Neuronal stem cell (in vitro differentiated cells): ENCODE results near the gene ABT1.

Source experiments
- DNase-seq: peaks from one replicate; pipeline ENCODE4 v3.0.0-alpha.2; 2013; ENCODE audit warnings: low spot score
- H2AFZ ChIP-seq: one replicate; pipeline ENCODE4 v1.6.1; 2013; ENCODE audit warnings: mild to moderate bottlenecking, low read length, inconsistent platforms
- H2AK5ac ChIP-seq: 2 replicates; pipeline ENCODE4 v1.6.1; 2013; ENCODE audit warnings: low read depth, mild to moderate bottlenecking, inconsistent platforms, low read length, moderate library complexity, mixed read lengths
- H2BK120ac ChIP-seq: 2 replicates; pipeline ENCODE4 v1.6.1; 2013; ENCODE audit warnings: low read depth, mild to moderate bottlenecking, inconsistent platforms, low read length, moderate library complexity, mixed read lengths
- H2BK12ac ChIP-seq: one replicate; pipeline ENCODE4 v1.6.1; 2013; ENCODE audit warnings: low read length, inconsistent platforms
- H2BK15ac ChIP-seq: 2 replicates; pipeline ENCODE4 v1.6.1; 2013; ENCODE audit warnings: mild to moderate bottlenecking, low read length, inconsistent platforms, mixed read lengths
- H2BK5ac ChIP-seq: one replicate; pipeline ENCODE4 v1.6.1; 2013; ENCODE audit warnings: inconsistent platforms, mild to moderate bottlenecking, low read length, moderate library complexity
- H3K14ac ChIP-seq: one replicate; pipeline ENCODE4 v1.6.1; 2013; ENCODE audit warnings: low read length, inconsistent platforms
- H3K18ac ChIP-seq: 2 replicates; pipeline ENCODE4 v1.6.1; 2013; ENCODE audit warnings: low read length, inconsistent platforms
- H3K23ac ChIP-seq: 2 replicates; pipeline ENCODE4 v1.6.1; 2013; ENCODE audit warnings: low read depth, mild to moderate bottlenecking, mixed read lengths, low read length, inconsistent platforms; ENCODE audit not compliant: poor library complexity
- H3K27ac ChIP-seq: replicated peaks from 3 replicates; pipeline ENCODE4 v1.5.1; 2013; ENCODE audit warnings: low read length, inconsistent platforms
- H3K27me3 ChIP-seq, 3 experiments: 2 replicates each; pipeline ENCODE4 v1.6.1; 2013; ENCODE audit warnings: low read length in 3 of 3, mild to moderate bottlenecking in 2 of 3, inconsistent platforms in 1 of 3, low read depth in 1 of 3, mixed read lengths in 1 of 3, moderate library complexity in 1 of 3; ENCODE audit not compliant: control insufficient read depth in 3 of 3, insufficient read depth in 3 of 3
- H3K36me3 ChIP-seq, 2 donors: replicated peaks in 1 of 2; 2 replicates each; pipeline ENCODE4 v1.6.1; 2013; ENCODE audit warnings: low read length in 2 of 2; ENCODE audit not compliant: control insufficient read depth in 2 of 2, insufficient read depth in 2 of 2
- H3K4ac ChIP-seq: 2 replicates; pipeline ENCODE4 v1.6.1; 2013; ENCODE audit warnings: inconsistent platforms, mild to moderate bottlenecking, low read length, moderate library complexity
- H3K4me1 ChIP-seq, 2 donors: 1 replicate in 1 of 2; 2 replicates in 1 of 2; pipeline ENCODE4 v1.6.1; 2013; ENCODE audit warnings: low read length in 2 of 2, low read depth in 1 of 2; ENCODE audit not compliant: control insufficient read depth in 2 of 2, insufficient read depth in 1 of 2
- H3K4me2 ChIP-seq: one replicate; pipeline ENCODE4 v1.6.1; 2013; ENCODE audit warnings: mild to moderate bottlenecking, low read length, inconsistent platforms; ENCODE audit not compliant: insufficient read depth, poor library complexity, severe bottlenecking
- H3K4me3 ChIP-seq, 2 donors: 2 replicates each; pipeline ENCODE4 v1.5.1; 2013; ENCODE audit warnings: low read length in 2 of 2, mild to moderate bottlenecking in 2 of 2, inconsistent platforms in 1 of 2, moderate library complexity in 1 of 2
- H3K79me1 ChIP-seq: one replicate; pipeline ENCODE4 v1.6.1; 2013; ENCODE audit warnings: low read depth, mild to moderate bottlenecking, inconsistent platforms, low read length, moderate library complexity
- H3K9ac ChIP-seq: one replicate; pipeline ENCODE4 v1.6.1; 2013; ENCODE audit warnings: mild to moderate bottlenecking, low read depth, low read length, inconsistent platforms; ENCODE audit not compliant: poor library complexity
- H3K9me3 ChIP-seq, 2 donors: replicated peaks in 1 of 2; 2 replicates each; pipeline versions ENCODE3 to v1.6.1; 2013; ENCODE audit warnings: low read length in 2 of 2, mild to moderate bottlenecking in 2 of 2, inconsistent platforms in 1 of 2, low read depth in 1 of 2, mixed read lengths in 1 of 2, moderate library complexity in 1 of 2; ENCODE audit not compliant: control insufficient read depth in 2 of 2, insufficient read depth in 1 of 2
- H4K8ac ChIP-seq: one replicate; pipeline ENCODE4 v1.6.1; 2013; ENCODE audit warnings: low read depth, mild to moderate bottlenecking, inconsistent platforms, low read length, moderate library complexity
- H4K91ac ChIP-seq: one replicate; pipeline ENCODE4 v1.6.1; 2013; ENCODE audit warnings: low read length, low read depth, mild to moderate bottlenecking, inconsistent platforms; ENCODE audit not compliant: poor library complexity
- WGBS, 2 donors: extraction: QIAGEN DNeasy Blood & Tissue Kit; methylation state at CpG; one replicate each; pipeline ENCODE4 v1.1.7; 2013; ENCODE audit warnings: missing lambda C conversion rate in 2 of 2, mixed read lengths in 1 of 2; ENCODE audit not compliant: insufficient read length in 2 of 2, insufficient replicate concordance in 1 of 2; ENCODE audit errors: extremely low coverage in 2 of 2; 5-methylcytosine and 5-hydroxymethylcytosine counted together

Gene ABT1

GRCh38 chr6:26600759-26601158 is 4.0 kb downstream of the ABT1 start:
- Histone ChIP-seq H2BK120ac (no peak overlapping the region), H3K79me1 (peaks cover 10% of the 10 kb centered on the region), H3K36me3 (peaks cover 9 to 28% of the 10 kb centered on the region in 2 donors), H2AK5ac (no peak overlapping the region), H3K4ac (no peak overlapping the region), H2BK15ac (no peak overlapping the region), H3K18ac (no peak overlapping the region), H3K9me3 (no peaks in the 10 kb centered on the region), H3K14ac (no peak overlapping the region), H2BK12ac (no peak overlapping the region), H3K4me2 (no peak overlapping the region), H3K4me3 (no peak overlapping the region), H3K27me3 (no peaks in the 10 kb centered on the region), H3K9ac (no peak overlapping the region), H4K8ac (no peak overlapping the region), H3K4me1 (peaks cover 3 to 8% of the 10 kb centered on the region in 2 donors), H2AFZ (no peak overlapping the region), H3K27ac (no peak overlapping the region), H2BK5ac (no peak overlapping the region), H3K23ac (no peak overlapping the region), H4K91ac (no peak overlapping the region)
- no peak for DNase-seq

DNA sequence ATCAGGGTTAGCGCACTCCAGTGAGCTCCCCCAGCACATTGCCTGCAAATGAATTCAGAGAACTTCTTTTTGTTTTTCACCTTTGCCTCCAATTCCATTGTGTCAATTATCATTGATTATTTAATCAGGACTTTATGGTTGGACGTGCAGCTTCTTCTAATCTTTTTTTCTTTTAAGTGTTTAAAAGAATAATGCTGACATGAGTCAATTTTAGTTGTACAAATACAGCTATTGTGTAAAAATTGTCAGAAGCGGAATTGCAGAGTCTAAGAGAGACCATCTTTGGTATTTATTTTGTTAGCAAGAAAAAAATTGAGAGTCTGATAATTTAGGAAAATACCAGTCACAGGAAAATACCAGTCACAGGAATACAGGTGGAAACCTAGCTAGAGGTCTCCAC is 5.5 kb downstream of the ABT1 start:
- Histone ChIP-seq H2AFZ (no peak overlapping the region), H3K14ac (no peak overlapping the region), H4K91ac (no peak overlapping the region), H3K79me1 (peaks cover 5% of the 10 kb centered on the region), H3K36me3 (peaks cover 9 to 28% of the 10 kb centered on the region in 2 donors), H3K23ac (no peak overlapping the region), H3K4me1 (peaks cover 3 to 8% of the 10 kb centered on the region in 2 donors), H3K18ac (no peak overlapping the region), H2AK5ac (no peak overlapping the region), H4K8ac (no peak overlapping the region), H3K27me3 (no peaks in the 10 kb centered on the region), H2BK120ac (no peak overlapping the region), H3K4me3 (no peak overlapping the region), H3K9ac (no peak overlapping the region), H3K4ac (no peak overlapping the region), H3K4me2 (no peak overlapping the region), H3K27ac (no peak overlapping the region), H2BK5ac (no peak overlapping the region), H2BK15ac (no peak overlapping the region), H3K9me3 (no peaks in the 10 kb centered on the region), H2BK12ac (no peak overlapping the region)
- no peak for DNase-seq
- WGBS, 2 donors, result no CpG with 5 or more reads among the region's 3 CpGs

DNA sequence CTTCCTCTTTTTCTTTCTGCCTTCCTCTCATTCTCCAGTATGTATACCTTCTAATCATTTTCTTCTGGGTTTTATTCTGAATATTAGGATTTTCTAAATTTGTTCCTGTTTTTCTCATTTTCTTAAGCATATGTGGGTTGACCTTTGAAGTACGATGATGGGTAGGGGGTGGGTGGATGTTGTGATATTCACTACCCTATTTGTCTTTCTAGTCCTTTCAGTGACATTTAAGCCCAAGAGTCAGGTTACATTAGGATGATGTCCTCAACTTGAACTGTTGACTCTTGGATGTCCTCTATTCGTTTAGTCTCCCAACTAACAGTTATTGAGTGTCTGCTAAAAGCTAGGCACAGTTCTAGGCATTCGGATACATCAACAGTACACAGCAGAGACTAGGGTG is 7.3 kb downstream of the ABT1 start:
- H4K8ac ChIP-seq, result no peak overlapping the region
- no peak overlapping the region for H3K4me3 ChIP-seq
- peaks cover 0 to 2% of the 10 kb centered on the region in 2 donors for H3K4me1 ChIP-seq
- H2BK120ac ChIP-seq, result no peak overlapping the region
- no peak overlapping the region for H3K23ac ChIP-seq
- H3K27ac ChIP-seq, result no peak overlapping the region
- WGBS, 2 donors, result no CpG with 5 or more reads among the region's 3 CpGs
- no peak overlapping the region for H2AFZ ChIP-seq
- H3K14ac ChIP-seq, result no peak overlapping the region
- H2BK15ac ChIP-seq, result no peak overlapping the region
- DNase-seq, result no peak
- H3K79me1 ChIP-seq, result no peaks in the 10 kb centered on the region
- H2BK12ac ChIP-seq, result no peak overlapping the region
- H2BK5ac ChIP-seq, result no peak overlapping the region
- H3K27me3 ChIP-seq, result peaks cover 0 to 4% (median 0%) of the 10 kb centered on the region in 3 experiments
- H3K18ac ChIP-seq, result no peak overlapping the region
- H3K4me2 ChIP-seq, result no peak overlapping the region
- H3K36me3 ChIP-seq, result peaks cover 0 to 14% of the 10 kb centered on the region in 2 donors
- H2AK5ac ChIP-seq, result no peak overlapping the region
- H3K9ac ChIP-seq, result no peak overlapping the region
- H3K4ac ChIP-seq, result no peak overlapping the region
- no peaks in the 10 kb centered on the region for H3K9me3 ChIP-seq
- no peak overlapping the region for H4K91ac ChIP-seq

GRCh38 chr6:26604797-26605196 is 8.0 kb downstream of the ABT1 start:
- Histone ChIP-seq H3K4me2 (no peak overlapping the region), H3K36me3 (peaks cover 0 to 7% of the 10 kb centered on the region in 2 donors), H3K14ac (no peak overlapping the region), H3K27ac (no peak overlapping the region), H2BK12ac (no peak overlapping the region), H3K79me1 (no peaks in the 10 kb centered on the region), H3K9ac (no peak overlapping the region), H3K4me1 (peaks cover 0 to 2% of the 10 kb centered on the region in 2 donors), H3K18ac (no peak overlapping the region), H3K4ac (no peak overlapping the region), H4K91ac (no peak overlapping the region), H2BK120ac (no peak overlapping the region), H3K27me3 (peaks cover 0 to 12% (median 0%) of the 10 kb centered on the region in 3 experiments), H3K23ac (no peak overlapping the region), H2BK15ac (no peak overlapping the region), H3K9me3 (no peaks in the 10 kb centered on the region), H2AK5ac (no peak overlapping the region), H2AFZ (no peak overlapping the region), H2BK5ac (no peak overlapping the region), H3K4me3 (no peak overlapping the region), H4K8ac (no peak overlapping the region)
- no CpG with 5 or more reads among the region's 3 CpGs for WGBS, 2 donors
- no peak for DNase-seq
